GM19328 (cell line): ENCODE data around the gene NCBP2.

Experiments
- ATAC-seq: cut with Tn5 transposase; IDR thresholded peaks from one replicate; pipeline ENCODE4 v1.9.1; 2021; ENCODE audit warnings: mild to moderate bottlenecking, moderate library complexity; ENCODE audit not compliant: unreplicated experiment

The NCBP2 gene

GRCh38 chr3:196942226-196942914 is at the start of gene NCBP2:
NCBP2 (minus strand) TSS chr3:196942528; CDS start chr3:196942503, 25 bp downstream.
- peak; percentile 84 for ATAC-seq

GRCh38 chr3:196991581-196992460 is 49.5 kb upstream of the NCBP2 start:
- ATAC-seq: no peak

- no peak for ATAC-seq
These were observed 48.3 kb upstream of the NCBP2 start for GRCh38 chr3:196990601-196991007.

- ATAC-seq: no peak
These were observed 47.5 kb upstream of the NCBP2 start for GRCh38 chr3:196989721-196990262.

GRCh38 chr3:196988241-196989029 is 46.1 kb upstream of the NCBP2 start:
- no peak for ATAC-seq

DNA sequence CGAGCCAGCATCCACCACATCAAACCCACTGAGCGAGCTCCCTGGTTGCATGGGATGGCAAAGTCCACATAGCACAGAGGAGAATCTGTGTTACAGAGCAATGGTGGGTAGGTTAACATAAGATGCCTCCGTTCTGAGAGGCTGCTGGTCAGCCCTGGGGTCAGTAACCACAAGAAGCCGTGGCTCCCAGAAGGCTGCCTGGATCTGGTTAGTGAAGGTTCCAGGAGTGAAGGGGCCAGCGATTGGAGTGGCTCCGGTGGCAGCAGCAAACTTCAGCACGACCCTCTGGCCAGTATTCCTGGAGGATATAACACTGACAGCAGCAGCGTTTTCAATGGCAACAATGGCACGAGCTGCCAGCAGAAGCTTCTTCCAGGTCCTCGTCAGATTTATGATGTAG is 44.7 kb upstream of the NCBP2 start:
- no peak for ATAC-seq

DNA sequence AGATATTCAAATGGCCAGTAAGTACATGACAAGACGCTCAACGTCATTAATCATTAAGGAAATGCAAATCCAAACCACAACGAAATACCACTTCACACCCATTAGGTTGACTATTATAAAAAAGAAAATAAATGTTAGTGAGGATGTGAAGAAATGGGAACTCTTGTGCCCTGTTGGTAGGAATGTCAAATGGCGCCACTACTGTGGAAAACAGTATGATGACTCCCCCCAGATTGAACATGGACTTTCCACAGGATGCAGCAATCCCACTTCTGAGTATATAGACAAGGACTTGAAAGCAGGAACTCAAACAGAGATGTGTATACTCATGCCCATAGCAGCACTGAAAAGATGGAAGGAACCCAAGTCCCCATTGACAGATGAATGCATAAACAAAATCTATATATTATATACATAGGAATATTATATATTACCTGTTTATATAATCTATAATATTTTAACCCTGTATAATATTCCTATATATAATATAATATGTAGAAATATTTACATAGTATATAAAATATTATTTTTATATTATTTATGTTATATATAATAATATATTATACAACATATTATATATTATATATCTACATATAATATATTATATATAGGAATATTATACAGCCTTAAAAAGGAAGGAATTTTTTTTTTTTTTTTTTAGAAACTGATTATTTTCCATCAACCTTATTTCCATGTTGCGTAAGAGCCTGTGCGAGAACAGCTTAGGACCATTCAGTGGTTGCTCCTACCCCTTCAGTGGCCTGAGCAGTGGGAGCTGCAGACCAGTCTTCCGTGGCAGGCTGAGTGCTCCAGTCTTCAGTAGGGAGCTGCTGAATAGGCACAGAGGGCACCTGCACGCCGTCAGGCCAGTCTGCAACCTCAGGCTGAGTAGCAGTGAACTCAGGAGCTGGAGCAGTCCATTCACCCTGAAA is 43.9 kb upstream of the NCBP2 start:
- no peak for ATAC-seq

DNA sequence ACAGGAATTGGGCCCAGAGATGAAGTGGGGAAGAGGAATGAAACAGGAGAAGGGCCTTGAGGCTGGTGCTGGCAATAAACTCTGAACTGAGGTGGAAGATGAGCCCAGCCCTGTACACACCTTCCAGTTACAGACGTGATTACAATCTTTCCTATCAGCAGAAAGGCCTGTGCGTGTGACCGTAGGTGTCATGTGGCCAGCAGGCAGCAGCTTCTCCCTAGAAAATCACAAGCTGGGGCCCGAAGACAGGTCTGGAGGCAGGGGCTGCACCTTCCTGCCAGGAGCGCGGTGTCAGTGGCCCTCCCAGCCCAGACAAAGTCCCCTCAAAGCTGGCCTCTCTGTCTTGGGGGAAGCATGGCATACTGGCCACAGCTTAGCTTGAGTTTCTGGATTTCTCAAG is 43.0 kb upstream of the NCBP2 start:
- no peak for ATAC-seq

DNA sequence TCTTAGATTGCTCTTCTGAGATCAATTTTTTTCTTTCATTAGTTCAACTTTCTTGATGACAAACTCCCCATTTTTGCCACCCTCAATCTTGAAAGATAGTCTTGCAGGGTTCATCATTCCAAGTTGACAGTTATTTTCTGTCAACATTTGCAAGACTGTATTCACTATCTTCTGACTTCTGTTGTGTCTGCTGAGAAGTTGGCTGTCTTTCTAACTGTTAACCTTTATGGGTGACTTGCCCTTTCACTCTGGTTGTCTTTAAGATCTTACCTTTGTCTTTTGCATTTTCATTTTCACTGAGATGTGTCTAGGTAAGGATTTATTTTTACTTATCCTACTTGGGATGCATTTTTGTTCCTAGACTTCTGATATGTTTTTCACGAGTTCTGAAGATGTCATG is 40.9 kb upstream of the NCBP2 start:
- ATAC-seq: no peak

GRCh38 chr3:196981657-196982056 is 39.3 kb upstream of the NCBP2 start:
- ATAC-seq: no peak

DNA sequence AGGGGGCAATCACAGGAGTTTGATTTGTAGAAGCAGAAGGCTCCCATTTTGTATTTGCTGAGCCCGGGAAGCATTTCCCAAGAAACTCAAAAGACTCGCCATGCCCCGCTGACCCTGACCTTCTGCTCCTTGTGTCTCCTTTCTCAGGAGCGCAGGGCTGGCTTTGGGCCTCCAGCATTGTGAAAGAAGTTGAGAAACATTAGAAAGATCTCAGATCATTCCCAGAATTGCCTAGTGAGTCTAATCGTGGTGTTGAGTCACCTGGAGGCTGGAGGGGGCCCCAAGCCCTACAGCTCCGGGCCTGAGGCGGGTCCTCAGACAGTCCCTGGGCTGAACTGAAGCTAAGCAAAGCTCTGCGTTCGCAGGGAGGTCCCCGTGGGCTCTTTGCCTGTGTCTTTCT is 37.2 kb upstream of the NCBP2 start:
- ATAC-seq: no peak

- no peak for ATAC-seq
These were observed 34.6 kb upstream of the NCBP2 start for GRCh38 chr3:196976941-196977340.

- ATAC-seq: no peak
These were observed 33.0 kb upstream of the NCBP2 start for GRCh38 chr3:196975349-196975748.

- no peak for ATAC-seq
These were observed 32.3 kb upstream of the NCBP2 start for GRCh38 chr3:196974661-196975060.

DNA sequence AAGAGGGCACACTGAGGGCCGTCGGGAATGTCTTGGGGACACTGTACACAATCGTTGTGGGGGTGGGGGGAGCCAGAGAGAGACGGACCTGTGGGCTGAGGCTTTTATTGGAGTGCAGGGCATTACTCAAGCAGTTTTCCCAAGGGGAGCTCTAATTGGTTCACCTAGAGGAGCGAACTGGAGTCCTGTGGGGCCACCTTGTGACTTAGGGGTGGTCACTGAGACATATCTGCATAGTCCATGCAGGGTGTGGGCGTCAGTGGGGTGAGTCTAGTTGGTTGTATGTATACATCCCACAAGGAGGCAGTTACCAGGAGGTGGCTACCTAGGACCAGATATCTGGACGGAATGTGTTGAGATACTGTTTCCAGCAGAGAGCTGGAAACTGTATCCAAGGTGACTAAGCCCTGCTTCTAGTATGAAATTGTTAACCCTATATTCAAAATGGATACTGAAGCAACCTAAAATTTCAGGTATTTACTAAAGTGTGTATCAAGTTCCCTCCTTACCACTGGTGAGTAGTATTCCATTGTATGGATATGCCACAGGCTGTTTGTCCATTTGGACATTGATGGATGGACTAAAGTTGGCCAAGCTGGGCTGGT is 28.9 kb upstream of the NCBP2 start:
- no peak for ATAC-seq

DNA sequence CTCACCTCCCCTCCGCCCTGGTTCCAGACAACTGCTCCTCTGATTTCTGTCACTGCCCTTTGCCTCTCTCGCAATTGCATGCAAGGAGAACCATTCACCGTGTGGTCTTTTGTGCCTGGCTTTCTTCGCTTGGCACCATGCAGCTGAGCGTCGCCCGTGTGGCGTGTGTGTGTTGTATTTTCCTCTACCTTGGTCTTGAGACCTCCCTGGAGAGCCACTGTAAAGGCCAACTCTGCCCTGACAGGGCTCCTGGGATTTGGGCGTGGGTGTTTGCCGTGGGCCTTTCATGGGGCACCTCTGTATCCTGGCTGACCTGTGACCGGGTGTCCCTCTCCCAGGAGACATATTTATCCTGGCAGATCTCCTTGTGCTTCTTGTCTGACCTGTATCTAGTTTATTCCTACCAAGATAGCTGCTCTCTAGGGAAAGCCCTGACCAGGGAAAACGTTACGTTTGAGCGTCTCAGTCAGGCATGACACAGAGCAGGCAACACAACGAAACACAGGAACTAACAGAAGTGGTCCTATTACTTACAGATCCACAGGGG is 28.3 kb upstream of the NCBP2 start:
- ATAC-seq: no peak

- ATAC-seq: peak; percentile 49
These were observed 27.6 kb upstream of the NCBP2 start for GRCh38 chr3:196969660-196970546.

DNA sequence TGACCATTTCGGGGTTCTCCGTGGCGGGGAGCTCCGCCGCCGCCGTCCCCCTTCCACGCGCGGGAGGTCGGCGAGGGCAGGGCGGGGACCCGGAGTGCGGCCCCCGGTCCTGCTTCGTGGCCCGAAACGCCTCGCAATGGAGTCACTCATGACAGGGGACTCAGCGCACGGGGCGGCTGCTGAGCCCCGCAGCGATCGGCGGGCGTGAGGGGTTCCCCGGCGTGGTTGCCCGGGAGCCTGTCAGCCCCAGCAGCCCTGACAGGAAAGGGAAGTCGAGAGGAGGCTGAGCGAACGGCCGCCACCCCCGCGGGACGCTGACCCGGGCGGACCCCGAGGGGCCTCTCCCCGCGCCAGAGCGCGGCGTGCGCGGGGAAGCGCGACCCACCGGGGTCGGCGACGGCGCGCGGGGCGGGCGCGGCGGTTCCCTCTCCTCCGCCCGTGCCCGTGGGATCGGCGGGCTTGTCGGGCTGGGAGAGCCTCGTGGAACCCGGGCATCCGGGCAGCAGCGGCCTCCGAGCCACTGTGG is 26.9 kb upstream of the NCBP2 start:
- peak; percentile 37 for ATAC-seq
